HG03558 (cell line): Measurements from ENCODE around the gene SAMD4A.
"Not testable (repeated sequence)": the region's sequence is repeated elsewhere in the genome, so short reads cannot be mapped to it uniquely, and the experiment has no call there.

ENCODE experiments used
- ATAC-seq: cut with Tn5 transposase; IDR thresholded peaks from one replicate; pipeline ENCODE4 v1.9.1; 2021; ENCODE audit warnings: moderate number of reproducible peaks; ENCODE audit not compliant: unreplicated experiment; ENCODE audit errors: extremely low read depth

Gene SAMD4A

DNA sequence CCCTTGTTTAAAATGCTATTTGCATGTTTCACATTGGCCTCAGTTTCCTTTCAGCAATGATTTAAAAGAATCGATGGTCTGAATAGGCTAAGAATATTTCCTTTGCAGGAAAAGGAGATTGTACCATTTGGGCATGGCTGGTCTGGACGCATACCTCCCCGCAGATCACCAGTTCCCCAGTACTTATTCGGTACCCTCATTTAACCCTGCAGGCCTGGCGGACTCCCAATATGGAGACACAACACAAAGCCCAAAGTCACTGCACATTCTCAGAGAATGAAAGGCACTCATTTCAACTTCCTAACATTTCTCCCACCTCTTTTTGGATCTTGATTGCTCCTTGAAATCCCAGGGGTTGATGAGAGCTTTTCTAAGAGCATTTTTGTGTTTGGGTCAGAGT lies 182.8 kb downstream of the SAMD4A start:
- no peak for ATAC-seq

DNA sequence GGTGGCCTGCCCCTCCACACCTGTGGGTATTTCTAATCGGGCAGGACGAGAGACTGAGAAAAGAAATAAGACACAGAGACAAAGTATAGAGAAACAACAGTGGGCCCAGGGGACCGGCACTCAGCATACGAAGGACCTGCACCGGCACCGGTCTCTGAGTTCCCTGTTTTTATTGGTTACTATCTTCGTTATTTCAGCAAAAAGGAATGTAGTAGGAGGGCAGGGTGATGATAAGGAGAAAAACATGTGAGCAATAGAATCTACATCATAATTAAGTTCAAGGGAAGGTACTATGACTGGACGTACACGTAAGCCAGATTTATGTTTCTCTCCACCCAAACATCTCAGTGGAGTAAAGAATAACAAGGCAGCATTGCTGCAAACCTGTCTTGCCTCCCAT lies 185.7 kb downstream of the SAMD4A start:
- ATAC-seq: not testable (repeated sequence)

DNA sequence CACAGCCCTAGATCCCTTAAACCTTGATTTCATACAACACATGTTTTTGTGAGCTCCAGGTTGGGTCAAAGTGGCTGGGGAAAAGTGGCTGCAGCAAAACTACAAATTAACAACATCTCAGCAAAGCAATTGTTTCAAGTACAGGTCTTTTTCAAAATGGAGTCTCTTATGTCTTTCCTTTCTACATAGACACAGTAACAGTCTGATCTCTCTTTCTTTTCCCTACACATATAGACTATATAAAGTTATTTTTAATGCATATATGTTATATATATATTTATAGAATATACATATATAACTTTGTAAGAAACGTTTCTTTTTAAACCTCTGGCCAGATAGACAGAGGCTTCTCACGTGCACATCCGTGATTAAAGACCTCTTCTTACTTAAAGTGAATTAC lies 186.5 kb downstream of the SAMD4A start:
- not testable (repeated sequence) for ATAC-seq

DNA sequence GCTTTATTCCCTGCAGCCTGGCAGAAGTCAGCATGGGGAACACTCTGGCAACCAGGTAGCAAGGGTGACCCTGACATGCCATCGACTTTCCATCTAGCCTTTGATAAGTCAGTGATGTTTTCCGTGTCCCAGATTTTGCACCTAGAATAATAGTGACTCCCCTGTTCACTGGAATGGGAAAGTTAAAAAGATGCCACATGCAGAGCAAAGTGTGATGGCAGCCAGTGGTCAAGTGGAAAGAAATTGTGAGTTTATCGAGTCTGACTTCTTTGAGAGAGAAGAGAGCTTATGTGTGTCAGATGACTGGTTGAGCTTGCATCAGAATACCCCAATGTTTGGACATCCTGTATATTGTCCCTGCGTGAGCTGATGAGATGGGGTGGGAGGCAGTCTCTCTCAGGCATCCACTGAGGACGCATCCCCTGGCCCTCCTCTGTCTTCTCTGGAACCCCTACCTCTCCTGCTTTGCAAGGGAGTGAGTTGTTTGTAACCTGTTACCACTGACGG lies 187.2 kb downstream of the SAMD4A start:
- ATAC-seq: no peak

DNA sequence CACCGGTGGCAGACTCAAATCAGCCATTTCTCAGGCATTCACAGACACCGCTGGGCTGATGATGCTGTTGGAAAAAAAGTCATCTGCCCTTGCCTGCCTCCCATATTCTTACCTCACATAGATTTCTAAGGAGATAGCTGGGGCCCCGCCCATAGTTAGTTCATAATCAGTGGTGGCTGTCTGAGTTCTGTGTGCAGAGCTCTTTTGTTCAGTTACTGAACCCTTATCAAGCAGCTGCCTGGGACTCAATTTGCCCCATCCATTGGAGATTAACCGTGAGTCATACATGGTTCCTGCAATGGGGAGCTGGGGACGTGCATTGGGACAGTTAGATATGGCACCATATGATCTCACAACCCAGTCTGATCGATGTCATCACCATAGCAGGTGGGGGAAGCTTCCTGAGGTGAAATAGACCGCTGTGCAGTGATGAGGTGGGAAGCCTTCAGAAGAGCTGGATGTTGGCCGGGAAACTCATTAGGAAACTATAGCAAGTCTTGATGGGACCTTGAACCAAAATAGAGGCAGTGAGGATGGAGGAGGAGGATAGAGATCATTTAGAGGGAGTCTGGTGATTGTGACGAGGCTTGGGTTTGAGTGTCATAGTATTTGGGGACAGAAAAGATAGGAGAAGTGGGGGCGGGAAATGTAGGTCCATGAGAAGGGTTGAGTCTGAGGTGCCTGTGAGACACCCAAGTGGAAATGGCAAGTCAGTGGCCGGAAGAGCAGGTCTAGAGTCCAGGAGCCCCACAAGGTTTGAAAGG lies 187.9 kb downstream of the SAMD4A start:
- no peak for ATAC-seq

DNA sequence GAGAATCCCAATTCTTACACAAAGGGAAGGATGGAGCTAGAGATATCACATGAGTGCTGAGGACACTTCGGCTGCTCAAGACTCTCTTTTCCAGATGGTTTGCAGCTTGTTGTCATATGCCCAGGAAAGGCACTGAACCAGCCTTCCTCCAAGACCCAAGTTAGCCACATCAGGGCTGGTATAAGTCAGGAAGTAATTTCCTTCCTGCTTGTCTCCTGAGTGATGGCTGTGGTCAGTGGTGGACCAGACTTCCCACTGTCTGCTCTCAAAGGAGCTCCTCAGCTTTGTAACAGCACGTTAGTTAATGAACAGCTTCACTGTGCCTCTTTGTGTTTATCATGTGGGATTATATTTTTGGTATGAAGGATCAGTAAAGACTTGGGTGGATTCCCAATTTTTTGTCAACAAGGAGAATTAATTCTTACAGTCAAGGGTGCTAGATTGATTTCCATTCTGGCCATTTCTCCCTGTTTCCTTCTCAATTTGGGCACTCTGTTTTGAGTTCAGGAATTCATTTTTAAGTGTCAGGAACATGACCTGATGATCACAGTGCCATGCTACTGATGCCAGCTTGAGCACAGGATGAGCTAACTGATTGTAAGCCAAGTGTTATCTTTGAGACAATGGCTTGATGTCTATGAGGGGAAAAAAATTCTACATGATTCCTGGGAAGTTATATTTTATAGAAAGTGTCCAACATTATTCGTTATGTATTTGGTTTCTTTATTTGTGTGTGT lies 189.9 kb downstream of the SAMD4A start:
- ATAC-seq: no peak

DNA sequence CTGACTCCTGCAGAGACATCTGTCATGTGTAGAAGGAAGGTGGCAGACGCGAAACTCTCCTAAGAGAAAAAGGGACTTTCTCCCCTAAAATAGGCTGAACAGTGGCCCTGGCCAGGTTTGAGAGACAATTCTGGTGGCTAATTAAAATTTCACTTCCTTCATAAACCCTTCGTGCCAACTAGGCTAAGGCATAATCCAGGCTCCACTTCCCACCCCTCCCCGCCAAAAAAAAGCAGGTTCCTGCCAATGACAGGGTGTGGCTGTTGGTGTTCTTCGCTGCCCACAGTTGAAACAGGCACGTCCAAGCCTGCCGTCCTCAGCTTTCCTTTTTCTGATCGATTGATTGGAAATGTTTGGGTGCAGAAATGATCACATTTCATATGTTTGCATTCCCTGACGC lies 191.1 kb downstream of the SAMD4A start:
- ATAC-seq: no peak

DNA sequence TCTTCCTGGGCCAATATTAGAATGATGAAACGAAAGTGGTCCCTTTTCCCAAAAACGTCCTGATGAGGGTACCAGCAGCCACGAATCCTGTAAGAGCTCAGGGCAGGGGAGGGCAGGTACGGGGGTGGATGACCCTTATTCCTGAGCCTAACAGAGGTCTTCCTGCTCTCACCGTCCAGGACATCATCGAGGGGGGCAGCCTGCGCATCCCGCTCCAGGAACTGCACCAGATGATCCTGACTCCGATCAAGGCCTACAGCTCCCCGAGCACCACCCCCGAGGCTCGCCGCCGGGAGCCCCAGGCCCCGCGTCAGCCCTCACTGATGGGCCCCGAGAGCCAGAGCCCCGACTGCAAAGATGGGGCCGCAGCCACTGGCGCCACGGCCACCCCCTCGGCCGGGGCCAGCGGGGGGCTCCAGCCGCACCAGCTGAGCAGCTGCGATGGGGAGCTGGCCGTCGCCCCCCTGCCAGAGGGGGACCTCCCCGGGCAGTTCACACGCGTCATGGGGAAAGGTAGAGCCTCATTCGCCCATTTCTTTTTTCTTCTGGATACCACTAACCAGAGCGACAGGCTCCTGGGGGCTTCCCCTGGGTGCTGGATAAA lies 193.2 kb downstream of the SAMD4A start:
- ATAC-seq: no peak

DNA sequence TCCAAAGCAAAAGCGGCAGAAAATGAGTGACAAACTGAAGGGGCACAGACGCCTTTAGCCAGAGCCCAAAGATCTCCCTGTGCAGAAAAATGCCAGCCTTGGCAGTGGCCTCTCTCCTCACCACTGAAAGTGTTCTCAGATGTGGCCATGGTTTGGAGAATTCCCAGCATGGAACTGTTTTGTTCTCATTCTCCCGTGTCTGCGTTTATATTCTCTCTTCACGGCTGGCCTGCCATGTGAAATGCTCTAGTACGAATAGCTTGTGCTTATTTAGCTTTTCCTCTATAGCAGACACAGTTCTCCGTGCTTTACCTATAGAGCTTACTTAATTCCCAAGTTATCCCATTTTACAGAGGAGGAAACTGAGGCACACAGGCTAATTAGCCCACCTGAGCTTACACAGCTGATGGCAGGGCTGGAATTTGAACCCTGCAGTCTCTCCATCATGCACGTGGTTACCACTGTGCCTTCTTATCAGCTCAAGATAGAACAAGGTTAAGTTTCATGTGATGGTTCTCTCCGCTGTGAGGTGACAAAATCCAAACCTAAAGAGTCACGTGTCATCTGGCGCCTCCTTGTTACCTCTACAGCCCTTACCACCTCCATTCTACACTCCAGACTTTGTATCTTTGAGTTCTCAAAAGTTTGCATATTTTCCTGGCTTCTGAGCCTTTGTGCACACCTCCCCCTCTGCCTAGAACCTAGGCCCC lies 194.1 kb downstream of the SAMD4A start:
- ATAC-seq: no peak

DNA sequence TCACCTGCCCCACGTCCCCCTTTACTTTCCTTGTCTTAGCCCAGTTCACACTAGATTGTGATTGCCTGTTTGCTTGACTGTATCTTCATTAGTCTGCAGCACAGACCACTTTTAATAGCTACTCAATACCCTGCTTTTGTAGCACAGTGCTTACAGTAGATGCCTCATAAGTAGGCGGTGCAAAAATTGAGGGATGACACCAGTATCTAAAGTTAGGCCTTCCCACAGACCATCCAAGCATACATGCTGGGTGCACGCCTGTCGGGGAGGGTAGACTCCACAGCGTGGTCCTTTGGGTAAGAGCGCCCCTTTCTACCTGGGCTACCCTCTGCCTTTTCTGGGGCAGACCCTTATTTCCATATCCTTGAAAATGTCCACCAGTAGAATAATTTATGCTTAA lies 194.9 kb downstream of the SAMD4A start:
- no peak for ATAC-seq

DNA sequence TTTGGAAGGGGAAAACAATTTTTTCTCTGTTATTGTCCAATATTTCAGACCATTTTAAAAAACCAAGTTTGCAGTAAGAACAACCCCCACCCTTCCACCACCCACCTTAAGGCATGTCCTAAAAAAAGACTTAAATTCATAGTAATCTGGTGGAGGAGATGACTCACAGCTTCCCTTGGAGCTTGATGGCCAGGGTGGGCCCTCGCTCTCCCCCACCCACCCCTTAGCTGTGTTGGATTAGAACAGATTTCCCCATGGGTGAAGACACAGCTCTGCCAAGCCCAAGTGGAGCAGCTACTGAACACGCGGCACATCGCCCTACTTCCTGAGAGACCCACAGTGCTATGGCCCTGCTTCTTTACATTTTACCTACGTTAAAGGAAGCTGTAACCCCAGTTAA lies 195.4 kb downstream of the SAMD4A start:
- no peak for ATAC-seq

DNA sequence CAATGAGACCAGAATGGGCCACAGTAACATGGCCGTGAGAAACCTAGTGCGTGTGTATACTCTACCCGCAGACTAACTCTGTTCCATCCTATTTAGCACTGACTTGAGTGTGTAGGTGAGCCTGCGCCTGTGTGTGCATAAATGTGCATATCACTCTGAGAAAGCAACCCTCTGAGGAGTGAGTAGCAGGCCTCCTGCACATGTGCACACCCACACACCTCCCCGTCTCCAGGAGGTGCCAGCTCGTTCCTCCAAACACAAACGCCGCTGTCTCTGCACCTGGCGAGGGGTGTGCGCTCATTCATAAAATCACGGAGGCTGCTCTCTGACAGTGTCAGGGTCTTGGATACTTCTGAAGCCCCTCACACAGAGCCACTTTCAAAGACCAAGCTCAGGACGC lies 196.8 kb downstream of the SAMD4A start:
- no peak for ATAC-seq

DNA sequence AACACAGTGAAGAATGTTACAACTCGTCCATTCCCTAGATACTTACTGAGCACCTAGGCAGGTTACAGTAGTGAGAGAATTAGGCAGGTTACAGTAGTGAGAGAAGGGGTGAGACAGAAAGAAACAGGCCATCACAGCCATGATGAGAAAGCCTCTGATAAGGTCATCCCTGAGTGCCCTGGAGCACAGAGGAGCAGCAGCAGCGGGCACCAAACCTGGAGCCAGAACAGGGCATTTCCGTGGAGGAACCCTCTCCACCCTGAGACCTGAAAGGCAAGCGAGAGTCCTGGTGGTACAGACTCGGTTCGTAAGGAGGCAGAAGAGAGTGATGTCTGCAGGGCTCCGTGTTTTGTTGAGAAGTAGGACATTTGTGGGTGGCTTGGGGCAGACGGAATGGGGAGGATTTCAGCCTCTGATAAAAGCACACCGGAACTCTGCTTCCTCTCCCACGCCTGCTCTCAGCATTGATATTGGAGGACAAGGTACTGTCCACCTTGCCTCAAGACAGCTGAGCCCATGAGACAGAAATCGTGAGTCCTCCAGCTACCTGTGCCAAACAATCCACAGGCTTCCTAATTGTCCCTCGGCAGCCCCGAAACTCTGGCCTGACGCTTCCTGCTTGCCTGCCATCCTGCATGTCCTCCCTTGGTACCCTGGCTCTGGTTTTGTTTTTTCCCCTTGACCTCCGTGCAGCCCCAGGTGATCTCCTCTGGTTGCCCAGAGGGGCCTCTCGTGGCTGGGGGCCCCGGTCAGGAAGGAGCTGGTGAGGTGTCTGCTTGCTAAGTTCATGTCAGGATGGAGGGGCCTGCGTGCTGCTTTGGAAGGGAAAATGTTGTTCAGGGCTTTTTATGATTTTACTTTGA lies 199.6 kb downstream of the SAMD4A start:
- no peak for ATAC-seq

DNA sequence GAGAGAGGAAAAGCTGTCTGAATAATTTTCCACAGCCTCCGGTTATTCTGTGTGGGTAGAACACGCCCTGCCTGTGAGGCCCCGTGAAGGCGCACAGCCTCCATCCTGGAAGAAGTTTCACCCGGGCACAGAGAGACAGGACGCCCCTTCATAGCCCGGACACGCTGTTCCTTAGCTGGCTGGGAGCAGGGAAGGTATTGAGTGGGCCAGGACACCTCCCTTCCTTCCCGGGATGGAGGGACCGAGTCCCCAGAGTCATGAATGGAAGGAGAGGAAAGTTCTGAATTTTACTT lies 200.2 kb downstream of the SAMD4A start:
- no peak for ATAC-seq

DNA sequence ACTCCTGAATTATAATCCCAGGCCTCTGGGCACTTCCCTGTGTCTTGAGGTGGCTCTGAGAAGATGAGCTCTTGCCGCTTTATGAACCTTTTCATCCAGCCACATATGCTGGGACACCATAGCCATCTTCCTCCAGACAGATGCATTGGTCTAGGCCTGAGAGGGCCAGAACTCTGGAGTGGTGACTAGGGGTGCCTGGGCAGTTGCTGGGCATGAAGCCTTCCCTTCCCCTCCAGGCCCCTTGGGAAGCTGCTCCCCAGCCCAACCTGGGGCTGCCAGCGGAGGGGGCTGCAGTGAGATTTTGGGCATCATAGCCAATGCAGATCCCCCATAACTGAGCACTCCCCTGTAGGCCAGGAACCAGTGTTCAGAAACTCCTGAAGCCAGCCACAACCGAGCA lies 200.5 kb downstream of the SAMD4A start:
- ATAC-seq: no peak

DNA sequence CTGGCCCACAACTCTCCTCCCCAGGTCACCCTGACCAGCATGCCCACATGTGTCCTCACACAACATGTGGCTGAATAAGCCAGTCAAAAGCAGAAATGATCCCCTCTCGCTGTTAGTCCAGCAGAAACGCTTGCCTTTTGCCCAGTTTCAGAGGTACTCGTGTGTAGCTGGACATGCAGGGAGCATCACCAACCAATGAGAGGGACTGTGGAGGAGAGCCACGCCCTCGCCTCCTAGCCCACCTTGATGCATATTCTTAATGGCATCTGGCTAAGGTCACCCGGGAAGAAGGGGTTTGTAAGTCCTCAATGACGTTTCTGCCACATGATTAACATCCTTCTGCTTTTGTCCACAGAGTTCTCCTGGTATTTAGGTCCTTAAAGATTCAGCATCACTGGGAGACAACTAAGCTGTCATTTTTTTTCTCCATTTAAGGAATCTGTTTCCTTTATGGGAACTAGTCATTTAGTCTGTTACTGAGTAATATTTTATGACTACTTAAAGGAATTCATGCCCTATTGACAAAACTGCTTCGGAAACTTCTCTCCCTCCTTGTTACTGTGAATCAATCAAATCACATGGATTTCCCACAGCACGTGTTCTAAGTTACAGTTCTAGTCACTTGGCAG lies 201.7 kb downstream of the SAMD4A start:
- ATAC-seq: no peak

DNA sequence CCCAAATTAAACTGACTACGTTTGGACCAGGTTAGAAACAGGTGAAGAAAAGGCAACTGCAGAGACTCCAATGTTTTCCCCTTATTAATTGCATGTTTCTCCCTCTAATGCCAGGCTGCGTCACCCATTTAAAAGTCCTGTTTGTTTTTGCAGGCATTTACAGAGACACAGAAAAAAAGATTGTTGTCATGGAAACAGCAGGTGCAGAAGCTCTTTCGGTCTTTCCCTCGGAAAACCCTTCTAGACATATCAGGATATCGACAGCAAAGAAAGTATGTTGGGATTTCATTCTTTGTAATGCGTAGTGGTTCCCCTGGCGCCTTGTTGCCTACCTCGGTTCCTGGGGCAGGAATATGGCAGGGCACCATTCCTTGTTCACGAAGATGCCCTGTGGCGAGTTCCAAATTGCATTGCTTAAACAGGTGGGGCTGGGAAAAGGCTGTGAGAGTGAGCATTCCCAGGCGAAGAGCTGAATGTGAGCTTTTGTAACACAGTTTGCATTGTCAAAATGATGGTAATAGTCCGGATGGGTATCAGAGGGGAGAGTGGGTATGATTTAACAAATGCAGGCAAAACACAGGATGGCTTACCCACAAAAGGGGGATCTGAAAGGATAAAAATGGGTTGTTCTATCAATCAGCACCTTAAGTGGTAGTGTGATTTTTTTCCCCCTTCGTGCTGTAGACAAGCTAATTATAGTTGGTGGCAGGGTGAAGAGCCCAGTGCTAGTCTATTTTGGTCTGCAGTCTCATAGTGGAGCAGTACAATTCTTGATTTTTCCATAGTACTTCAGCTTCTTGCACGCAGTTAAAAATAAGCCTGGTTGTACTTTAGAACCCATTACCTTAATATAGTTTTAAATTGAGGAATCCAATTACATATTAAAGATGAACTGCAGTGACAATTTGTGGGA lies 203.3 kb downstream of the SAMD4A start:
- no peak for ATAC-seq

DNA sequence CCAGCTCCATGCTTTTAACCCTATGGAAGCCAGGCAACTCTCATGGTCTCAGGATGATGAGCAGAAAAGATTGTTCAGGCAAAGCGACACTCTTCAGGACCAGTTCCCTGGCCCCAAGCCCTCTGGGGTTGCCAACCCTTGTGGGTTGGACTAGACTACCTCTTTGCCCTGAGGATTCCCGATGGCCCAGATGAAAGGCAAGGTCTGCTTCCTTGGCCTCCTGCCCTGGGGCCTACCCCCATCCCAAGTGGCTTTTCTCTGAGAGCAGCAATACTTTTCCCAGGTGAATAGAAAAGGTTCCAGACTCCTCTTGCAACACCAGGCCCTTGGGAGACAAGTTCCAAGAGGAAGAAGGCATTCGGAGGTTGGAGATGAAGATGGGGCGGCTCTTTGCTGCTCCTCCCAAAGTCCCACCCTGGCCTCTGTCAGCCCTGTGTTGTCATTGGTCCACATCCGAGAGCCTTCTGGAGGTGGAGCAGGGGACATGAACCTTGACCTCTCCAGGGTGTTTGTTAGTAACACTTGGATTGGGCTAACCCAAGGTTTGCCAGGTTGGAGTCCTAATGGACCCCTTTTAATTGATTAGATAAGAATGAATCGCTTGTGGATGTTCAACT lies 204.6 kb downstream of the SAMD4A start:
- ATAC-seq: no peak
